H1 (cell line): ENCODE results near the gene EPN2. TPM values are rescaled to one million over a fixed set of nuclear protein-coding genes. Genes with fewer than 3 reads are reported as not detected.

Experiments
- CTCF ChIA-PET: fragments of 300-600 bp; sonication (Branson Sonifier 250); formaldehyde crosslinking; loops from one replicate; lab custom pipeline; 2021; ENCODE audit not compliant: partially characterized antibody; lab: Charles Lee
- POLR2A ChIA-PET: fragments of 300-600 bp; sonication (Branson Sonifier 250); formaldehyde crosslinking; loops from one replicate; lab custom pipeline; 2021; ENCODE audit warnings: inconsistent platforms; ENCODE audit not compliant: partially characterized antibody; lab: Charles Lee
- DNase-seq, 2 experiments: peaks; one replicate each; pipeline versions ENCODE4 v3.0.0 to v3.0.0-alpha.2; 2010 to 2022; ENCODE audit warnings: low spot score in 2 of 2, low read depth in 1 of 2, mixed read lengths in 1 of 2
- FAIRE-seq: peaks from 2 replicates; lab custom pipeline; 2011; peaks lifted over from hg19 to GRCh38; lab: Jason Lieb, UNC
- H2AFZ ChIP-seq: 2 replicates; pipeline ENCODE4 v1.8.1; 2012; ENCODE audit warnings: low read length, inconsistent platforms
- H2AK5ac ChIP-seq: 2 replicates; pipeline ENCODE4 v1.6.1; 2013; ENCODE audit warnings: low read depth, low read length
- H2BK120ac ChIP-seq: replicated peaks from 2 replicates; pipeline ENCODE3; 2013; ENCODE audit warnings: low read depth, low read length, inconsistent platforms
- H2BK12ac ChIP-seq: 2 replicates; pipeline ENCODE4 v1.6.1; 2013; ENCODE audit warnings: low read depth, low read length
- H2BK15ac ChIP-seq: 2 replicates; pipeline ENCODE4 v1.6.1; 2013; ENCODE audit warnings: low read length
- H2BK20ac ChIP-seq: 2 replicates; pipeline ENCODE4 v1.6.1; 2013; ENCODE audit warnings: low read length
- H2BK5ac ChIP-seq: 2 replicates; pipeline ENCODE4 v1.6.1; 2013; ENCODE audit warnings: low read depth, low read length
- H3K14ac ChIP-seq: 2 replicates; pipeline ENCODE4 v1.6.1; 2013; ENCODE audit warnings: inconsistent platforms; ENCODE audit not compliant: insufficient read length
- H3K18ac ChIP-seq: 2 replicates; pipeline ENCODE4 v1.6.1; 2013; ENCODE audit warnings: low read length; ENCODE audit errors: extremely low read depth
- H3K23ac ChIP-seq: 2 replicates; pipeline ENCODE4 v1.6.1; 2013; ENCODE audit warnings: inconsistent platforms; ENCODE audit not compliant: insufficient read length
- H3K23me2 ChIP-seq: 2 replicates; pipeline ENCODE4 v1.6.1; 2013; ENCODE audit warnings: low read depth, low read length
- H3K27ac ChIP-seq: 2 replicates; pipeline ENCODE4 v1.6.1; 2011; ENCODE audit warnings: low read depth, low read length, inconsistent platforms
- H3K27me3 ChIP-seq, 4 experiments: replicated peaks in 1 of 4; 1 replicate in 1 of 4; 2 replicates in 3 of 4; pipeline versions ENCODE4 v1.6.1 to v1.8.1; 2011 to 2013; ENCODE audit warnings: low read length in 3 of 4, mild to moderate bottlenecking in 3 of 4, inconsistent platforms in 2 of 4, mixed read lengths in 2 of 4, moderate library complexity in 1 of 4; ENCODE audit not compliant: control insufficient read depth in 3 of 4, insufficient read depth in 3 of 4; ENCODE audit errors: extremely low read depth in 1 of 4
- H3K36me3 ChIP-seq, 4 experiments: 2 replicates each; pipeline versions ENCODE4 v1.6.1 to v1.8.1; 2011 to 2013; ENCODE audit warnings: mild to moderate bottlenecking in 4 of 4, low read length in 3 of 4, moderate library complexity in 2 of 4, control low read depth in 1 of 4, inconsistent platforms in 1 of 4; ENCODE audit not compliant: insufficient read depth in 4 of 4, control insufficient read depth in 2 of 4
- H3K4ac ChIP-seq: replicated peaks from 2 replicates; pipeline ENCODE3; 2013; ENCODE audit warnings: low read length, low read depth, mixed read lengths, inconsistent platforms; ENCODE audit not compliant: insufficient read length
- H3K4me1 ChIP-seq, 4 experiments: replicated peaks in 1 of 4; 1 replicate in 1 of 4; 2 replicates in 3 of 4; pipeline versions ENCODE4 v1.6.1 to v1.8.1; 2011 to 2013; ENCODE audit warnings: low read length in 3 of 4, inconsistent platforms in 2 of 4, mixed read lengths in 1 of 4; ENCODE audit not compliant: insufficient read depth in 4 of 4, control insufficient read depth in 3 of 4
- H3K4me2 ChIP-seq, 2 experiments: 2 replicates each; pipeline versions ENCODE4 v1.6.1 to v1.8.1; 2011 to 2013; ENCODE audit warnings: low read depth in 2 of 2, low read length in 2 of 2, control low read depth in 1 of 2, inconsistent platforms in 1 of 2, mild to moderate bottlenecking in 1 of 2; ENCODE audit not compliant: insufficient read depth in 1 of 2
- H3K4me3 ChIP-seq, 4 experiments: fragments of 200-600, 300-600 bp in 1 of 4; sonication (generic), shearing (Covaris generic), sonication (Bioruptor Twin) in 1 of 4; 2 replicates each; pipeline versions ENCODE4 v1.5.1 to v1.8.1; 2011 to 2016; ENCODE audit warnings: low read length in 4 of 4, low read depth in 3 of 4, control low read depth in 2 of 4, inconsistent platforms in 2 of 4, mild to moderate bottlenecking in 2 of 4, mixed read lengths in 1 of 4, moderate library complexity in 1 of 4; ENCODE audit not compliant: insufficient read depth in 2 of 4; ENCODE audit errors: extremely low read depth in 1 of 4
- H3K56ac ChIP-seq: replicated peaks from 2 replicates; pipeline ENCODE3; 2013; ENCODE audit warnings: low read depth, mild to moderate bottlenecking, mixed read lengths, low read length, inconsistent platforms; ENCODE audit not compliant: insufficient read length
- H3K79me1 ChIP-seq: 2 replicates; pipeline ENCODE4 v1.6.1; 2013; ENCODE audit warnings: low read depth, low read length, control low read depth
- H3K79me2 ChIP-seq, 2 experiments: 2 replicates each; pipeline versions ENCODE4 v1.6.1 to v1.8.1; 2012 to 2013; ENCODE audit warnings: low read length in 2 of 2, mild to moderate bottlenecking in 2 of 2, inconsistent platforms in 1 of 2; ENCODE audit not compliant: insufficient read depth in 2 of 2, control insufficient read depth in 1 of 2
- H3K9ac ChIP-seq, 4 experiments: replicated peaks in 1 of 4; 1 replicate in 1 of 4; 2 replicates in 3 of 4; pipeline versions ENCODE4 v1.6.1 to v1.8.1; 2011 to 2013; ENCODE audit warnings: low read depth in 3 of 4, low read length in 3 of 4, control low read depth in 2 of 4, mild to moderate bottlenecking in 2 of 4, moderate library complexity in 2 of 4, inconsistent platforms in 1 of 4; ENCODE audit errors: extremely low read depth in 1 of 4
- H3K9me3 ChIP-seq, 2 experiments: 2 replicates each; pipeline versions ENCODE4 v1.6.1 to v1.8.1; 2012 to 2013; ENCODE audit warnings: mild to moderate bottlenecking in 2 of 2, moderate library complexity in 2 of 2, control low read depth in 1 of 2, inconsistent platforms in 1 of 2, low read depth in 1 of 2, low read length in 1 of 2, mixed read lengths in 1 of 2; ENCODE audit not compliant: insufficient read depth in 2 of 2
- H4K20me1 ChIP-seq, 2 experiments: replicated peaks in 1 of 2; 2 replicates each; pipeline versions ENCODE3 to v1.8.1; 2011 to 2013; ENCODE audit warnings: inconsistent platforms in 2 of 2, low read length in 2 of 2, mild to moderate bottlenecking in 1 of 2; ENCODE audit not compliant: insufficient read depth in 2 of 2, control insufficient read depth in 1 of 2
- H4K5ac ChIP-seq: 2 replicates; pipeline ENCODE4 v1.6.1; 2013; ENCODE audit warnings: low read length, low read depth, mixed read lengths, inconsistent platforms; ENCODE audit not compliant: insufficient read length
- H4K8ac ChIP-seq: 2 replicates; pipeline ENCODE4 v1.8.0; 2013; ENCODE audit warnings: mild to moderate bottlenecking, moderate library complexity, low read length, inconsistent platforms; ENCODE audit not compliant: insufficient read depth; ENCODE audit errors: extremely low read depth
- H4K91ac ChIP-seq: replicated peaks from 2 replicates; pipeline ENCODE3; 2013; ENCODE audit warnings: low read length, mixed read lengths, inconsistent platforms; ENCODE audit not compliant: insufficient read length
- ATF2 ChIP-seq: IDR thresholded peaks from 2 replicates; pipeline ENCODE4 v1.6.1; 2012; ENCODE audit warnings: low read length, inconsistent platforms
- CHD1 ChIP-seq: IDR thresholded peaks from 2 replicates; pipeline ENCODE4 v1.6.1; 2012; ENCODE audit warnings: low read depth, low read length, improper control_type of control experiment
- EP300 ChIP-seq, 2 experiments: IDR thresholded peaks; 1 replicate in 1 of 2; 2 replicates in 1 of 2; pipeline ENCODE4 v1.6.1; 2011 to 2012; ENCODE audit warnings: low read depth in 2 of 2, low read length in 2 of 2, mild to moderate bottlenecking in 2 of 2, borderline replicate concordance in 1 of 2, inconsistent platforms in 1 of 2, moderate library complexity in 1 of 2
- JUN ChIP-seq: IDR thresholded peaks from 2 replicates; pipeline ENCODE4 v1.6.1; 2011; ENCODE audit warnings: low read depth, mild to moderate bottlenecking, improper control_type of control experiment, low read length
- MAX ChIP-seq: IDR thresholded peaks from 2 replicates; pipeline ENCODE4 v1.6.1; 2012; ENCODE audit warnings: inconsistent platforms
- RAD21 ChIP-seq, 2 experiments: IDR thresholded peaks in 1 of 2; conservative IDR thresholded peaks in 1 of 2; 2 replicates each; pipeline ENCODE4 v1.6.1; 2011; ENCODE audit warnings: low read depth in 2 of 2, low read length in 2 of 2, improper control_type of control experiment in 1 of 2, inconsistent platforms in 1 of 2, mild to moderate bottlenecking in 1 of 2, moderate library complexity in 1 of 2
- RXRA ChIP-seq: IDR thresholded peaks from 2 replicates; pipeline ENCODE4 v1.6.1; 2011; ENCODE audit warnings: low read depth, mild to moderate bottlenecking, low read length, moderate library complexity; ENCODE audit not compliant: insufficient read depth
- SIX5 ChIP-seq: IDR thresholded peaks from 2 replicates; pipeline ENCODE4 v1.6.1; 2011; ENCODE audit warnings: mild to moderate bottlenecking, low read depth, low read length
- SRF ChIP-seq: IDR thresholded peaks from 2 replicates; pipeline ENCODE4 v1.6.1; 2011; ENCODE audit warnings: mild to moderate bottlenecking, low read depth, low read length, moderate library complexity
- USF2 ChIP-seq: IDR thresholded peaks from 2 replicates; pipeline ENCODE4 v1.6.1; 2011; ENCODE audit warnings: low read length, improper control_type of control experiment
- WGBS, 2 experiments: shearing (Covaris generic) in 1 of 2; methylation state at CpG; one replicate each; pipeline versions ENCODE4 v1.1.6 to v1.1.7; 2013 to 2015; ENCODE audit warnings: low lambda C conversion rate in 2 of 2, mixed read lengths in 2 of 2, inconsistent platforms in 1 of 2, low coverage in 1 of 2, missing lambda C conversion rate in 1 of 2; ENCODE audit not compliant: insufficient replicate concordance in 2 of 2, insufficient coverage in 1 of 2, insufficient read length in 1 of 2; ENCODE audit errors: extremely low coverage in 1 of 2, missing lambda C conversion rate in 1 of 2; 5-methylcytosine and 5-hydroxymethylcytosine counted together
- polyA plus RNA-seq, 7 experiments: library from polyadenylated mRNA; depleted of rRNA in 3 of 7; stranded (reverse) in 5 of 7; unstranded in 2 of 7; fragments of >200 nt in 5 of 7; fragments of 200-250 nt in 2 of 7; gene quantifications; 1 replicate in 5 of 7; 2 replicates in 1 of 7; 4 replicates in 1 of 7; pipeline versions ENCODE4 v1.2.1 to v1.2.3, GENCODE V29; 2011 to 2013; ENCODE audit warnings: missing spikeins in 2 of 7, mixed read lengths in 2 of 7
- total RNA-seq: library from RNA; stranded (reverse); fragmentation: NEBNext Ultra II Directional; extraction: Animal tissue kit (Norgen Biotek cat#: 25700); gene quantifications from 2 replicates; pipeline ENCODE4 v1.2.1, GENCODE V29; 2021

EPN2 gene
- total and polyA plus RNA-seq, 2 of the 8 experiments (the other 6 are each of a cell fraction or from before 2014, with no cell fraction given): 28.7 to 55.8 TPM

- Histone ChIP-seq H3K4me2 (no peak overlapping the region), H2BK5ac (no peak overlapping the region), H3K79me2 (peaks cover 0 to 7% of the 10 kb centered on the region in 2 experiments; a peak in 2 of 4 replicates), H3K4me3 (no peak overlapping the region), H3K23me2 (peaks cover 5% of the 10 kb centered on the region; the same call in 1 of the 2 replicates), H2BK15ac (no peak overlapping the region), H3K4ac (no peak overlapping the region), H3K79me1 (peaks cover 2% of the 10 kb centered on the region), H3K9ac (no peak overlapping the region), H2AFZ (no peak overlapping the region), H4K91ac (no peak overlapping the region), H3K9me3 (no peaks in the 10 kb centered on the region), H4K8ac (no peak overlapping the region), H3K36me3 (no peaks in the 10 kb centered on the region), H3K27ac (no peak overlapping the region), H3K14ac (no peak overlapping the region), H4K5ac (no peak overlapping the region), H3K4me1 (peaks cover under 1 to 7% (median 4%) of the 10 kb centered on the region in 4 experiments), H3K18ac (no peak overlapping the region), H3K23ac (no peak overlapping the region), H4K20me1 (peaks cover 0 to under 1% of the 10 kb centered on the region in 2 experiments), H2AK5ac (no peak overlapping the region), H3K27me3 (no peaks in the 10 kb centered on the region), H2BK20ac (no peak overlapping the region), H2BK120ac (no peak overlapping the region), H3K56ac (no peak overlapping the region), H2BK12ac (no peak overlapping the region)
- ChIA-PET CTCF (interaction anchor here (0.6 to 0.9 kb wide), 2 partner anchors 9 to 53 kb away, joined by 3 to 4 read pairs; no protein-coding TSS in a partner anchor), POLR2A (interaction anchor here (1.5 kb wide), 1 partner anchor 11 kb away, joined by 4 read pairs; no protein-coding TSS in a partner anchor)
- DNase-seq: no peak
- FAIRE-seq: no peak
- 95% methylated on average over 5 of the region's 5 CpGs; no CpG with 5 or more reads in 1 of the 2 experiments for WGBS, 2 experiments
- TF ChIP-seq MAX (no peak), RAD21 (IDR thresholded peaks at IDR 0.05 in 1 of 2, conservative IDR thresholded peaks at IDR 0.05 in 1 of 2; ENCODE audit: low read depth in 2 of 2, low read length in 2 of 2) (no peak), RXRA (no peak), SRF (no peak), SIX5 (no peak), CHD1 (no peak), EP300 (IDR thresholded peaks at IDR 0.05; ENCODE audit: borderline replicate concordance in 1 of 2, low read depth in 2 of 2, low read length in 2 of 2) (no peak), JUN (no peak), USF2 (no peak), ATF2 (no peak)
Observed at GRCh38 chr17:19374136-19374535, 137.0 kb downstream of the EPN2 start.
